Measurements from ENCODE around the gene STK32C.
"Not testable (repeated sequence)": the region's sequence is repeated elsewhere in the genome, so short reads cannot be mapped to it uniquely, and the experiment has no call there.

STK32C gene

DNA sequence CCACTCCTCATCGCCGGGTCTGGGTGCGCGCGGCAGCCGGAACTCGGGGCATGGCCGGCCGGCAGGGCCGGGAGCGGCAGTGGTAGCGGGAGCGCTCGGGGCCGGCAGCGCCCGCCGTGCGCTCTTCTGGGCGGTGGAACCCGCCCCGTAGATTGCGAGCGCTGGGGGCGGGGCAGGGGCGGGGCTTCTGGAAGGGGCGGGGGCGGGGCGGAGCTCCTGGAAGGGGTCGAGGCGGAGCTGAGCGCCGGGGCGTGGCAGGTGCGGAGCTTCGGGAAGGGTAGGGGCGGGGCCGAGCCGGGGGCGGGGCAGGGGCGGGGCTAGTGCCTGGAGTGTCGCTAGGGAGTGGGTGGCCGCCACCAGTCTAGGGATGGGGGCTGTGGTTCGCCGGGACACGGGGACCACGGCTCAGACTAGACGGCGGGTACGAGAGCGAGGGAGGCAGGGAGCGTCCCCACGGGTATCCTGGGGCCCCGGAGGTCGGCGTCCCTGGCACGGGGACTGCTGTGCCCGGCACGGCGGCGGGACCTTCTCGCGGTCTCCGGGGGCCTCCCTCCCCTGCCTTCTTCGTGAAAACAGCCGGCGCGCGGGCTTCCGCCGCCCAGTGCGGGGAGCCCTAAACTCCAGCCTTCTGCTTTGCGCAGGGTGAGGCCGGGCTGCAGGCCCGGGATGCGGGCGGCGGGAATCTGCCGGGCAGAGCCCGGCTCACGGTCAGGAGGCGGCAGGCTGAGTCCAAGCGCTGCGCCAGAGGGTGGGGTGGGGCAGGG is at the start of gene STK32C:
TSS of gene STK32C (minus strand) at position 128 of the 764 bp plus-strand sequence. CDS start at position 11, 117 bp downstream.
- no peak within 1 kb of the TSS for H3K27ac ChIP-seq
- peak; percentile 41 for DNase-seq (ENCODE audit: low read depth, low spot score)

DNA sequence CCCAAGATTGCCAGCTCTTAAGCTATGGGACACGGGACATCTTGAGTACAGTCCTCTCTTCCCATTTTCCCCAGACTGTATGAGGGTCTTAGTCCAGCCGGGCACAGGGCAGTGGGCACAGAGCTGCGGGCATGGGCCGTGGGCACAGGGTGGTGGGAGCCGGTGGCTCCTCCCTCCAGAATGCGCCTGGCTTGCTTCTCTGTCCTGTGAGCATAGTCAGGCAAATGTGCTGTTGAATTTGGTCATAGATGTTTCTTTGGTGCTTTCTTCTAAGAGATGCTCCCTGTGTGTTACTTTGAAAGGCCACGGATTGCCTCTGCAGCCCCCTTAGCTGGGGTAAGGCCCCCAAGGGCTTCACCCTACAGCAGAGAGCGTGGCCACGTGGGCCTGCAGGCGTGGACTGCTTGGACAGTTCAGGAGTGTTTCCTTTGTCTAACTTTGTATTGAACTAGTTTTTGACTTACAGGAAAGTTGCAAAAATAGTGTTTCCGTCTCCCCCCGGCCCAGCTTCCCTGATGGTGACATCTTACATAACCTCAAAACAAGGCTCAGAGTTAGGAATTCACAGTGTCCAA is 49.0 kb upstream of the STK32C start:
- DNase-seq (ENCODE audit: low read depth, low spot score): no peak

DNA sequence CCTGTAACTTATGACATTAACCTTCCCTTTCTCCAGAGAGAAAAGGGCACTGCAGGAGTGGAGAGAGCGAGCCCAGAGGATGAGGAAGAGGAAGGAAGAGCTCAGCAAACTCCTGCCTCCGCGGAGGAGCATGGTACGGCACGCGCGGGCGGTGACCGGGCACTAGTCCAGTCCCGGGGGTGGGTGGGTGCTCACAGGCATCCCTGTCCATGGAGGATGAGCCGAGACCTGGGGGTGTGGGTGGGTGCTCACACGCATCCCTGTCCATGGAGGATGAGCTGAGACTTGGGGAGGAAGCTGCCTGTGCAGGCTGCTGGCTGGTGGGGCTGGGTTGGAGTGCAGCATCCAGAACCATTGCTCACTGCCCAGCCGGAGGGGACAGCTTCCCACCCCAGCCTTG is 48.0 kb upstream of the STK32C start:
- no peak for DNase-seq (ENCODE audit: low read depth, low spot score)

More for the DNA sequence above, 49.0 kb upstream of the STK32C start:
- no peak overlapping the region for H3K27ac ChIP-seq

DNA sequence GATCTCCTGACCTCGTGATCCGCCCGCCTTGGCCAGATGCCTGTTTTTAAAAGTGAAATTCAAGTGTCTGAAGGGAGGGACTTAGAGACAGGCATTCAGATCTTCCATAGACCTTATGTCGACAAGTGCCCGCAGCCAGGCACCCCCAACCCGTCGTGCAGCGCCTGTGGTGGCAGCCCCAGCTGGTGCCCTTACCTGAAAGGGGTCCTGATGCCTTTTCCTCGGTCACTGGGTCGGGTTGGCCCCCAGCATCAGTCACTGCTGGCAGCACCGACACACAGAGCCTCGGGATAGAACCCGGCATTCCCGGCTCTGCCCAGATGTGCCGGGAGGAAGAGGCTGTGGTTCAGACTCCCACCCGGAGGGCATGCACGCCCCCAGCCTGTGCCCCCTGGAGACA is 47.5 kb upstream of the STK32C start:
- H3K27ac ChIP-seq: no peak overlapping the region
- no peak for DNase-seq (ENCODE audit: low read depth, low spot score)

More for the DNA sequence above, 48.0 kb upstream of the STK32C start:
- no peak overlapping the region for H3K27ac ChIP-seq

DNA sequence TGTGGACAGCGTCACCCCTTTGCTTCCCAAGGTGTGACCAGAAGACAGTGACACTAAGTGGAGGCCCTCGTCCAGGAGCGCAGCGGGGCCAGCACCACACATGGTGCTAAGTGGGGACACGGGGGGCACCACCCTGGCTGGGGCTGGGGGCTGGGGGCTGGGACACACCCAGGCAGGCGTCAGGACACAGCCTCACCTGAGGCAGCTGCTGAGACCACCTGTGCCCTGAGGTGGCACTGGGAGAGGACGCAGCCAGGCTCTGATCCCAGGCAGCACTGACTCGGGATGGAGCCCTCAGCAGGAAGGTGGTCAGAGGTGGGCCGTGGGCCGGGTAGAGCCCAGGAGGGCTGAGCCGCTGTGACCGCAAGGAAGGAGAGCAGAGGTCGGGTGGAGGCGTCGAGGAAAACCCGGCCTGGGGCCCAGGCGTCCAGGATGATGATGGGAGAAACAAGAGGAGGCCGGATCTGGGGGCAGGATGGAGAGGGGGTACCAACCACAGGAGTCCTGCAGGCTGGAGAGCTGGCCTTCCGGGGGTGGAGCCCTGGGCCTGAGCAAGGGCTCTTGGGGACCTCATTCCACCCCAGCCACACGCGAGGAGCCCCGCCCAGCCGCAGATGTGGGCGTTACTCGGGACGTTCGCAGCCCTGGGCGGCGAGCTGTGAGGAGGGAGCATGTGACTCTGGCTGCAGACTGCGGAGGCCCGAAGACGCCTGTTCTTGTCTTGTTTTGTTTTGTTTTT is 46.8 kb upstream of the STK32C start:
- H3K27ac ChIP-seq: no peak overlapping the region
- DNase-seq (ENCODE audit: low read depth, low spot score): no peak

DNA sequence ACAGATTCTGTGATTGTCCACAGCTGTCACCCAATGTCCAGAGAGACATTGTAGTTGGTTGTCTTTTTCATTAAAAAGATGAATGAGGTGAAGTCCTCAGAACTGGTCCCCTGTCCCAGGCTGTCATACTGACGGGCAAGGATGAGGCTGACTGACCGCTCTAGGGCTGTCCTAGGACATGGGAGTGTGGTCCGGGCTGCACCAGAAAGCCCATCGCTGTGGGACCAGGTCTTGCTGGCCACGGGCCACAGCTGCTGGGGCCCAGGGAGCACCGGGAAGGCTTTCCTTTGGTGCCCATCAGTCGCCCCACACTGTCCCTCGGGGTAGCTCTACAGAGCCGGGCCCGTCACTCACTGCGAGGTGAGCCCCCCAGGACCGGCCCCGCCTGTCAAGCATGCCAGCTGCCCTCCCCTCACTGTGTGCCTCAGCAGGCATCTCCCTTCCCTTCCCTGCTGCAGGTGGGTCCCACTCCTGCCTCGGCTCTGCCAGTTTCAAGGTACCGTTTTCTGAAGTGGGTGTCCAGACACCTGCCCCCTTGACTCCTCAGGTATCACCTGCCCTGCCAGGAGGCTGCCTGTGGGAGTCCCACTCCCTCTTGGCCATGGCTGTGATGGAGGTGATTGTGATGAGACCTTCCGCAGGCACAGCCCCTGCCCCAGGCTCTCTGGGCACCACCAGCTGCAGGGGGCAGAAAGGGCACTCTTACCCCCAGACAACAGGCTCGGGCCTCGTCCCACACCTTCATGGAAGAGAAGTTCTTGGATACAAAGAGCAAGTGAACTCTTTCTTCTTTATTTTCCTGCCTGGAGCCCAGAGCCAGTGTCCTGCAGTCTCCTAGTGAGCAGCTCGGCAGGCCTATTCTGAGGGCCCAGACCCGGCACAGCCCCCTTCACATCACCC is 46.0 kb upstream of the STK32C start:
- no peak overlapping the region for H3K27ac ChIP-seq
- no peak for DNase-seq (ENCODE audit: low read depth, low spot score)

DNA sequence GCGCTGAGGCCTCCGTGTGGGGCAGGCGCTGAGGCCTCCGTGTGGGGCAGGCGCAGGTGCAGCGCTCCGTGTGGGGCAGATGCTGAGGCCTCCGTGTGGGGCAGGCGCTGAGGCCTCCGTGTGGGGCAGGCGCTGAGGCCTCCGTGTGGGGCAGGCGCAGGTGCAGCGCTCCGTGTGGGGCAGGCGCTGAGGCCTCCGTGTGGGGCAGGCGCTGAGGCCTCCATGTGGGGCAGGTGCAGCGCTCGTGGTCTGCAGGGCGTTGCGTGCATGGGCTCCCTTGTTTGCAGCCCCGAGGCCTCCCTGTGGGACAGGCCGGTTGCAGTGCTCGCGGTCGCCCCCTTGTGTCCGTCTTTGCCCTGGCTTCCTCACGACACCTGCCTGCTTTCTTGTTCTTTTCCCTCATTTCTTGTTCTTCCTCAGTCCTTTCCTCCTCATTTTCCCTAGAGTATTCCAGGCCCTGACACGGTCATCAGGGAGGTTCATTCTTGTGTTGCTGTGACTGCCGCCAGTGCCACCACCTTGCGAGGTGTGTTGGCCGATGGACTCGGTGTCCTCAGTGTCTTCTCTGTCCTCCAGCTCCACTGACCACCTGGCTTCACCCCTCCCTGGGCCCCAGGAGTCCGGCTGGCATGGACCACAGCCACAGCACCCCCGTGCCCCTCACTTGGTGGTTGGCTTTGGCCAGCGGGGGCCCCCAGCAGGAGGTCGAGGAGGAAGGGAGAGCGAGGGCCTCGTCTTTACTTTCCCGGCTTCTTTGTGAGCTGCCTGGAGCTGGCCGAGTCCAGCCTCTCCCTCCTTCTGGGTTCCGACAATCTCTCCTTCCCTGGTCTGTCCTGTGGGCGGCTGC is 44.9 kb upstream of the STK32C start:
- not testable (repeated sequence) for DNase-seq (ENCODE audit: low read depth, low spot score); H3K27ac ChIP-seq

DNA sequence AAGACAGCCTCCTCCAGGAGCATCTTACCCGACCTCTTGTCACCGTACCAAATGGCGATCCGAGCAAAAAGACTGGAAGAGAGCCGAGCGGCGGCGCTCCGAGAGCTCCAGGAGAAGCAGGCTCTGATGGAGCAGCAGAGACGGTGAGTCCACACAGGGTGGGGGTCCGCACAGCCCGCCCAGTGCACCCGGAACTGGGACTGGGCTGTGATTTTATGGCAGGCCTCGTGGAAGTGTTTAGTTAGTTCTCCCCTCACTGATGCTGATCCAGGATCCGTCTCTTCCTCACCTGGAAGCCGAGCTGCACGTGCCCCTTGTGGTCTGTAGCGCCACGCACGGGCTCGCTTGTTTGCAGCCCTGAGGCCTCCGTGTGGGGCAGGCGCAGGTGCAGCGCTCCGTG is 43.9 kb upstream of the STK32C start:
- no peak overlapping the region for H3K27ac ChIP-seq
- DNase-seq (ENCODE audit: low read depth, low spot score): no peak

DNA sequence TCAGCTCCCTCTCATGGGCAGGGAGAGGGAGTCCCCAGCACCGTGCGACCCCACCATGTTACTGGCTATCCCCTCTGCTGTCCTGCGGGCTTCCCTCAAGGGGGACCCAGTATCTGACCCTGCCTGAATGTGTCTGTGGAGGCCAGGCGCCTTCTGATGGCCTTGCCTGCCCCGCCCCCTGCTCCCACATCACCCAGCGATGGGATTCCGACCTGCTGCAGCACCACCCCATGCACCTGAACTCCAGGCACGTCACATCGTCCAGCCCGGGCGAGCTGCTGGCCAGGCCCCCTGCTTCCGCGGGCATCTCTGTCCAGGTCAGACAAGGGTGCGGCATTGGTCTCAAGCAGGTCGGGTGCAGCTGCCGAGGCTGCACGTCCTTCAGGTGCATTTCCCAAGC is 43.2 kb upstream of the STK32C start:
- DNase-seq (ENCODE audit: low read depth, low spot score): no peak
- no peak overlapping the region for H3K27ac ChIP-seq

DNA sequence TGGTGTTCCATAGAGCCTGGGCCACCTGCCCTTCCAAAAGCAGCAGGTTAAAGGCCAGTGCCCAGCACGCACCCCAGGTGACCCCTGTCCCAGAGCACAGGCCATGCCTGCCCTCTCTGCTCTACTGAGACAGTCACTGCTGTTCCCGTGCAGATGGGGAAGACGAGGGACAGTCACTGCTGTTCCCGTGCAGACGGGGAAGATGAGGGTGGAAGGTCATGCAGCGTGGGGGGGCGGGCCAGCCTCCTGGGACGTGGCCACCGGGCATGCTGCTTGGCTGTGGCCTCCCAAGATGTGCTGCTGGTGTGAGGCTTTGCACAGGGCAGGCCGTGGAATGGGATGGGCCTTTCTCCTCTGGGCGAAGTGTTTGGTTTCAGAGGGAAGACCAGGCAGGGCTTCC is 42.6 kb upstream of the STK32C start:
- no peak overlapping the region for H3K27ac ChIP-seq
- DNase-seq (ENCODE audit: low read depth, low spot score): no peak

DNA sequence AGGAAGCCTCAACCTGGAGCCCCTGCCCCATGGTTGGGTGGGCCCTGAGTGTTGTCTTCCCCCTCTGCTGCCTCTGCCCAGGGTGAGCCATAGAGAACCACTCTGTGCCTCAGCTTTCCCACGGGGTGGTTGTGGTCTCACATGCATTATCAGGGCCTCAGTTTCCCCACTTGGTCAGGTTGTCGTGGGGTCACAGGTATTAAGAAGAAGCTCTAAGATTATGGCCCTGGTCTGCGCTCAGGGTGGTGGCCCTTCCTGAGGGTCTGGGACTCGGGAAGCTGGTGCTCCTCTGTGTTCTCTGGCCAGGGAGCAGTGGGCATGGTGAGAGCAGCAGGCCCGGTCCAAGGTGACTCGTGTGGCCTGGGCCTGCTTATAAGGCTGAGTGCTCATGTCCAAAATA is 42.0 kb upstream of the STK32C start:
- DNase-seq (ENCODE audit: low read depth, low spot score): no peak

DNA sequence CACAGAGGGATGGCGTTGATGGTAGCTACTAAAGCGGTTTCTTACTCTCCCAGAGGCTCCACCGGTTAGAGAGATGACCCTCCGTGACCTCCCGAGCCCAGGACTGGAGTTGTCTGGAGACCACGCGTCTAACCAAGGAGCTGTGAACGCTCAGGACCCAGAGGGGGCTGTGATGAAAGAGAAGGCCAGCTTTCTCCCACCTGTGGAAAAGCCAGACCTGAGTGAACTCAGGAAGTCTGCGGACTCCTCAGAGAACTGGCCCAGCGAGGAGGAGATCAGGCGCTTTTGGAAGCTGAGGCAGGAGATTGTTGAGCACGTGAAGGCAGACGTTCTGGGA is 40.1 kb upstream of the STK32C start:
- H3K27ac ChIP-seq: no peak overlapping the region
- DNase-seq (ENCODE audit: low read depth, low spot score): no peak

More for the DNA sequence above, 42.0 kb upstream of the STK32C start:
- no peak overlapping the region for H3K27ac ChIP-seq

DNA sequence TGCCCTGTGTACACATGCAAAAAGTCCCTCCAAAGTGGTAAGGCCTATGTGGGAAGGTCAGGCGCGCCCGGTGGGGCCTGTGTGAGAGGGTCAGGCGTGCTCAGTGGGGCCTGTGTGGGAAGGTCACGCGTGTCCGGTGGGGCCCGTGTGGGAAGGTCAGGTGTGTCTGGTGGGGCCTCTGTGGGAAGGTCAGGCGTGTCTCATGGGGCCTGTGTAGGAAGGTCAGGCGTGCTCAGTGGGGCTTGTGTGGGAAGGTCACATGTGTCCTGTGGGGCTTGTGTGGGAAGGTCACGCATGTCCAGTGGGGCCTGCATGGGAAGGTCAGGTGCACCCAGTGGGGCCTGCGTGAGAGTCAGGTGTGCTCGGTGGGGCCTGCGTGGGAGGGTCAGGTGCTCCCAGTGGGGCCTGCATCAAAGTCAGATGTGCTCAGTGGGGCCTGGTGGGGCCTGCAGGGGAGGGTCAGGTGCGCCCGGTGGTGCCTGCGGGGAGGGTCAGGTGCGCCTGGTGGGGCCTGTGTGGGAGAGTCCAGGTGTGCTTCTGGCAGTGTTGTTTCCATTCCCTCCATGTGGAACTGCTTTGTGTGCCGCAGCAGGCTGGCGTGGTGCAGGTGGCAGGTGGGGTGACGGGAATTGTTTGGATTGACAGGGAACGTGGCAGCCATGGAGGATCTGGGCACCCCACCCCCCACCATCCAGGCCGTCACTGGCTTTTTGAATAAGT is 39.6 kb upstream of the STK32C start:
- no peak overlapping the region for H3K27ac ChIP-seq
- DNase-seq (ENCODE audit: low read depth, low spot score): no peak

DNA sequence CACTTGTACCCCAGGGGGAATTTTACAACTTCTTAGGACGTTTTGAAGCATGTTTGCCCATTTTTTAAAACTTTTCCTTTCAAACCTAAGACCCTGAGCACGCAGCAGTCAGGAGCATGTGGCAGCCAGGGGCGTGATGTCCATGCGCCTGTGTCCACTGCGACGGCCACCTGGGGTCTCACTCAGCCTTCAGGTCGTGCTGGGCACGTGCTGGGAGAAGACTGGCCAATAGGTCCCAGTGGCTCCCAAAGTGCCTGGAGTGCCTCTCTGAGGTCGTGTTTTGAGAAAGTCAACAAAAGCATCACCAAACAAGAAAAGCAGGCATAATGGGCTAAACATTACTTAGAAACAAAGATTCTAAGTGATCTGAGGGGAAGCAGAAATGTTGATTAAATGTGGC is 39.1 kb upstream of the STK32C start:
- DNase-seq (ENCODE audit: low read depth, low spot score): no peak
- H3K27ac ChIP-seq: no peak overlapping the region

DNA sequence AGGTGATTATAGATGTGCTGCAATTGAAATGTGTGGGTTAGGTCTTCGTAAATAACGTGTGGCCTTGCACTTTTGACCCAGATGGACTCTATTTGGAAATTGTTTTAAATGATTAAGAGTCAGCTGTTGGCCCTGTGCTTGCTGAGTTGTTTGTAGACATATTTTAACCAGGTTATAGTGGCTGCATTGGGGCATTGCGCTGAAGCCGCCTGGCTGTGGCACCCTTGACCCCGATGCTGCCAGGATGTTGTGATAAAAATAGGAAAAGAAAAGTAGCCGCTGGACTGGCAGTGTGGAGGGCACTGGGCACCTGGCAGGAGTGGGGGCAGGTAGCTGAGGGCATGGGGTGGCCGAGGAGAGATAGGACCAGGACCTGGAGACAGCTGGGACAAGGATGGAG is 37.6 kb upstream of the STK32C start:
- no peak for DNase-seq (ENCODE audit: low read depth, low spot score)
- no peak overlapping the region for H3K27ac ChIP-seq

DNA sequence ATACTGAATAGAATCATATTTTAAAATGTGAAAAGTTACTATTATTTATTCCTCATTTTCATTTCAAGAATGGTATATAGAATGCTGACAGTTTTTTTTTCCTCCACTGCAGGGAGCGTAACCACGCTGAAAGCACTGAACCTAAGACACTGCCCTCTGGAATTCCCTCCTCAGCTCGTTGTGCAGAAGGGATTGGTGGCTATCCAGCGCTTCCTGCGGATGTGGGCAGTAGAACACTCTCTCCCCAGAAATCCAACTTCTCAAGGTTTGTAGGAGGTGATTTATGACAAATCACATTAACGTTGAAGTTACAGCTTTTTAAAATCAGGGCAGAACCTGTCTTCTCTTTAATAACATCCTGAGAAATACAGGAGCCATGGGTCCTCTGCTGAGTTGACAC is 36.6 kb upstream of the STK32C start:
- H3K27ac ChIP-seq: no peak overlapping the region
- DNase-seq (ENCODE audit: low read depth, low spot score): no peak

DNA sequence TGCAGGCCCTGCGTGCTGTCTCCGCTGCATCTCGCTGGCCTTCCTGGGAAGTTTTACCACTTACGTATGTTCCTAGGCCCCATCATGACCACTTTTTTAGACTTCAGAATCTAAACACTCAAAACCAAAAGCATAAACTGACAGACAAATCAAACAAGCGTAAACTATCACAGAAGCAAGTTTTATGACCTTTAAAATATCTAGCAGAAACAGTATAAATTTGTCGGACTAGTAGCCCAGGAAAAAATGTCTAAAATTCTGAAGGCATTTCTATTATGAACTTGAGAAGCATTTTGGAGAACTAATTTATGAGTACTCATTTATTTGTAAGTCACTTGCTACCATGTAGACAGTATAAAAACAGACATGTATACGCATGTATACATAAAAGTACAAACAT is 34.8 kb upstream of the STK32C start:
- no peak for DNase-seq (ENCODE audit: low read depth, low spot score)

DNA sequence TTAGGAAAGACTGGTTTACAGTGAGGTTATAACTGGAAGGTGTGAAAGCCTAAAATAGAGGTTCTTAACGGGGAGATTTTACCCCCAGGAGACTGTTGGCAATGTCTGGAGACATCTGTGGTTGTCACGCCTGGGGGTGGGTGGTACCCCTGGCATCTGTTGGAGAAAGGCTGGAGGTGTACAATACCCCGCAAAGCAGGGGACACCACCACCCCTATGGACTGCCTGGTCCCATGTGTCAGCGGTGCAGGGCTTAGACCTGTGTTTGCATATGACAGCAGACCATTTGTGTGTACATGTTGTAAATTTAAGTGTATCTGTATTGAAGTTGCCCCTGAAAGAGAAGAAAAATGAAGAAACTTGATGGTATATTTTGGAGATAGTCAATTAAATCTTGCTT is 34.0 kb upstream of the STK32C start:
- H3K27ac ChIP-seq: no peak overlapping the region
- no peak for DNase-seq (ENCODE audit: low read depth, low spot score)

More for the DNA sequence above, 34.8 kb upstream of the STK32C start:
- no peak overlapping the region for H3K27ac ChIP-seq

DNA sequence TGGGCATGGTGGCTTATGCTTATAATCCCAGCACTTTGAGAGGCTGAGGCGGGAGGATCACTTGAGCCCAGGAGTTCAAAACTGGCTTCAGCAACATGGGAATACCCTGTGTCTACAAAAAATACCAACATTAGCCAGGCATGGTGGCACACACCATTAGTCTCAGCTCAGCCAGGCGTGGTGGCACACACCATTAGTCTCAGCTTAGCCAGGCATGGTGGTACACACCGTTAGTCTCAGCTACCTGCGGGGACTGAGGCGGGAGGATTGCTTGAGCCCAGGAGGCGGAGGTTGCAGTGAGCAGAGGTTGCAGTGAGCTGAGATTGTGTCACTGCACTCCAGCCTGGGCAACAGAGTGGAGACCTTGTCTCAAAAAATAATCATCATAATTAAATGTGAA is 33.3 kb upstream of the STK32C start:
- no peak for DNase-seq (ENCODE audit: low read depth, low spot score)
- no peak overlapping the region for H3K27ac ChIP-seq
